ENCODE results near the gene MAPK6. TPM values are rescaled to one million over a fixed set of nuclear protein-coding genes. Genes with fewer than 3 reads are reported as not detected.

Gene MAPK6
- total and polyA plus RNA-seq, 10 of the 15 experiments (the other 5 are each of a cell fraction or from before 2014, with no cell fraction given) = 20.6 to 100 (median 52.6) TPM

- TF ChIP-seq ZBTB4 (CRISPR knock-in tag; IDR thresholded peaks at IDR 0.05) (0 out of 2 replicates have a peak, but pooled peaks have one; percentile 21), SP1 (IDR thresholded peaks at IDR 0.05; ENCODE audit: low read depth, low read length) (no peak), CEBPB (IDR thresholded peaks at IDR 0.05; ENCODE audit: borderline replicate concordance in 1 of 2, low read depth in 2 of 2, low read length in 2 of 2) (no peak), SUPT20H (IDR thresholded peaks at IDR 0.05; ENCODE audit: borderline replicate concordance, control insufficient read depth, low read depth, low read length) (no peak), FOXM1 (IDR thresholded peaks at IDR 0.05; ENCODE audit: low read depth, low read length) (peak; percentile 84), KDM1A (IDR thresholded peaks at IDR 0.05; ENCODE audit: borderline replicate concordance) (no peak), IRF3 (IDR thresholded peaks at IDR 0.05) (no peak), HDAC6 (IDR thresholded peaks at IDR 0.05; ENCODE audit: unreplicated experiment) (no peak), CREM (IDR thresholded peaks at IDR 0.05; ENCODE audit: low read depth) (peak; percentile 63; the same call in 1 of the 2 replicates), BACH1 (IDR thresholded peaks at IDR 0.05; ENCODE audit: borderline replicate concordance) (no peak; the same call in 1 of the 2 replicates), ZNF24 (IDR thresholded peaks at IDR 0.05) (no peak), ZBTB11 (CRISPR knock-in tag; IDR thresholded peaks at IDR 0.05) (no peak), CBX3 (IDR thresholded peaks at IDR 0.05; ENCODE audit: borderline replicate concordance, low read depth) (no peak), ELK1 (IDR thresholded peaks at IDR 0.05; ENCODE audit: low read depth, low read length) (no peak), SREBF2 (IDR thresholded peaks at IDR 0.05; ENCODE audit: low read length) (no peak), PAX5 (IDR thresholded peaks at IDR 0.05; ENCODE audit: borderline replicate concordance, low read depth, low read length) (peak; percentile 94)
These were observed 90.8 kb downstream of the MAPK6 start (continued) for GRCh38 chr15:52109559-52110451.

Measured in GM12878 (cell line).